Testis (tissue), 3 donors: ENCODE results near the gene KANK3. TPM values are rescaled to one million over a fixed set of nuclear protein-coding genes. Genes with fewer than 3 reads are reported as not detected.

Experiments used
- DNase-seq: peaks from one replicate; pipeline ENCODE4 v3.0.0-alpha.2; 2019
- H3K27ac ChIP-seq, 2 donors: fragments of 200-600 bp; sonication (generic); one replicate each; pipeline ENCODE4 v1.5.1; 2019
- H3K27me3 ChIP-seq: fragments of 200-600 bp; sonication (generic); one replicate; pipeline ENCODE4 v1.5.1; 2019
- H3K36me3 ChIP-seq: fragments of 200-600 bp; sonication (generic); one replicate; pipeline ENCODE4 v1.5.1; 2017; ENCODE audit warnings: low read depth; ENCODE audit errors: missing control alignments
- H3K4me1 ChIP-seq: fragments of 200-600 bp; sonication (generic); one replicate; pipeline ENCODE4 v1.5.1; 2019
- H3K4me3 ChIP-seq, 2 donors: fragments of 200-600 bp; sonication (generic); one replicate each; pipeline ENCODE4 v1.5.1; 2017 to 2019
- H3K9me3 ChIP-seq: fragments of 200-600 bp; sonication (generic); one replicate; pipeline ENCODE4 v1.5.1; 2017
- CTCF ChIP-seq, 3 experiments: fragments of 450-650 bp in 2 of 3; fragments of 200-600 bp in 1 of 3; sonication (generic) in 1 of 3; IDR thresholded peaks; one replicate each; pipeline ENCODE4 v1.5.1; 2016 to 2019; ENCODE audit warnings: antibody characterized with exemption in 3 of 3, mild to moderate bottlenecking in 2 of 3, moderate library complexity in 1 of 3
- POLR2A ChIP-seq: fragments of 450-650 bp; IDR thresholded peaks from one replicate; pipeline ENCODE4 v1.6.1; 2017; ENCODE audit warnings: antibody characterized with exemption, mild to moderate bottlenecking, moderate library complexity
- WGBS, 2 donors: methylation state at CpG; one replicate each; pipeline ENCODE4 v1.1.5; 2018; 5-methylcytosine and 5-hydroxymethylcytosine counted together
- intact Hi-C: fragments of 100-400 bp; cut with DNase I; formaldehyde crosslinking; loops from one replicate; pipeline ENCODE4 v1.15.1; 2023; ENCODE audit warnings: low total_unique reads
- polyA plus RNA-seq: library from polyadenylated mRNA; stranded (reverse); fragments of 350-450 nt; fragmentation: Illumina TruSeq; extraction: RNeasy Lipid Tissue Mini Kit (QIAGEN cat#74804); gene quantifications from one replicate; pipeline ENCODE4 v1.2.3, GENCODE V29; 2014; ENCODE audit warnings: low read depth, low replicate concordance; ENCODE audit not compliant: insufficient read depth
- total RNA-seq, 2 donors: library from RNA; depleted of rRNA; stranded (reverse); fragments of >200 nt; gene quantifications; one replicate each; pipeline ENCODE4 v1.2.3, GENCODE V29; 2016

Gene KANK3
- total and polyA plus RNA-seq, 3 donors from 2014 or later, result 4.1 to 13.2 (median 7.1) TPM

- WGBS, 2 donors, result 73 to 93% methylated on average over 7 of the region's 7 CpGs
- DNase-seq, result no peak
- TF ChIP-seq CTCF (IDR thresholded peaks at IDR 0.05) (no peak), POLR2A (no peak)
- Histone ChIP-seq H3K4me3 (no peak overlapping the region), H3K36me3 (no peaks in the 10 kb centered on the region), H3K9me3 (no peaks in the 10 kb centered on the region), H3K27ac (no peak overlapping the region), H3K4me1 (peaks cover 10% of the 10 kb centered on the region), H3K27me3 (no peaks in the 10 kb centered on the region)
- intact Hi-C loops, result no loop called here
These were observed 5.3 kb downstream of the KANK3 start for GRCh38 chr19:8337728-8338127.

DNA sequence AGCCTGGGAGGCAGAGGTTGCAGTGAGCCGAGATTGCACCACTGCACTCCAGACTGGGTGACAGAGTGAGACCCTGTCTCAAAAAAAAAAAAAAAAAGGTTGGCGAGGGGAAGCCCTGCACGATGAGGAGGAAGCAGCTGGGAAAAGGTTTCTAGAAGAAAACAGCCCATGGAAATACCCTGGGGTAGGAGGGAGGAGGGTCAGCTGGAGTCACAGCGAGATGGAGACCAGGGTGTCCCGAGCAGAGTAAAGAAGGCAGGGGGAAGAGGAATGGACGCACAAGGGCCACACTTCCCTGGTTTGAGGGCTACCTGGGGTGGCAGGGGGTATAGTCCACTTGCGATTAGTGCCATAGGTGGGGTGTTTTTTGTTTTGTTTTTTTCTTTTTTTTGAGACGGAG is 6.4 kb downstream of the KANK3 start:
- Histone ChIP-seq H3K4me1 (peaks cover 10% of the 10 kb centered on the region), H3K9me3 (no peaks in the 10 kb centered on the region), H3K27ac (no peak overlapping the region), H3K4me3 (no peak overlapping the region), H3K36me3 (no peaks in the 10 kb centered on the region), H3K27me3 (no peaks in the 10 kb centered on the region)
- TF ChIP-seq CTCF (IDR thresholded peaks at IDR 0.05) (no peak), POLR2A (no peak)
- 37 to 63% methylated on average over 8 of the region's 8 CpGs for WGBS, 2 donors
- no peak for DNase-seq
- intact Hi-C loops, result no loop called here

DNA sequence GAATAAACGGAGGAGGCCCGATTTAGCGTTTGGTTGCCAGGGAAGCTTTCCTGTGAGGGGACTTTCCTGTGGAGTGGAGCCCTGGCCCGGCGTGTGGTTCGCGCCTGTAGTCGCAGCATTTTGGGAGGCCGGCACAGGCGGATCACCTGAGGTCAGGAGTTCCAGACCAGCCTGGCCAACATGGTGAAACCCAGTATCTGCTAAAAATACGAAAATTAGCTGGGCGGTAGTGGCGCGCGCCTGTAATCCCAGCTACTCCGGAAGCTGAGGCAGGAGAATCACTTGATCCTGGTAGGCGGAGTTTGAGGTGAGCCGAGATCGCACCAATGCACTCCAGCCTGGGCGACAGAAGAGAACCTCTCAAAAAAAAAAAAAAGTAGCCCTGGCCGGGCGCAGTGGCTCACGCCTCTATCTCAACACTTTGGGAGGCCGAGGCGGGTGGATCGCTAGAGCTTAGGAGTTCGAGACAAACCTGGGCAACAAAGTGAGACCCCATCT is 6.9 kb downstream of the KANK3 start:
- no peaks in the 10 kb centered on the region for H3K27me3 ChIP-seq
- TF ChIP-seq CTCF (IDR thresholded peaks at IDR 0.05) (no peak), POLR2A (no peak)

DNA sequence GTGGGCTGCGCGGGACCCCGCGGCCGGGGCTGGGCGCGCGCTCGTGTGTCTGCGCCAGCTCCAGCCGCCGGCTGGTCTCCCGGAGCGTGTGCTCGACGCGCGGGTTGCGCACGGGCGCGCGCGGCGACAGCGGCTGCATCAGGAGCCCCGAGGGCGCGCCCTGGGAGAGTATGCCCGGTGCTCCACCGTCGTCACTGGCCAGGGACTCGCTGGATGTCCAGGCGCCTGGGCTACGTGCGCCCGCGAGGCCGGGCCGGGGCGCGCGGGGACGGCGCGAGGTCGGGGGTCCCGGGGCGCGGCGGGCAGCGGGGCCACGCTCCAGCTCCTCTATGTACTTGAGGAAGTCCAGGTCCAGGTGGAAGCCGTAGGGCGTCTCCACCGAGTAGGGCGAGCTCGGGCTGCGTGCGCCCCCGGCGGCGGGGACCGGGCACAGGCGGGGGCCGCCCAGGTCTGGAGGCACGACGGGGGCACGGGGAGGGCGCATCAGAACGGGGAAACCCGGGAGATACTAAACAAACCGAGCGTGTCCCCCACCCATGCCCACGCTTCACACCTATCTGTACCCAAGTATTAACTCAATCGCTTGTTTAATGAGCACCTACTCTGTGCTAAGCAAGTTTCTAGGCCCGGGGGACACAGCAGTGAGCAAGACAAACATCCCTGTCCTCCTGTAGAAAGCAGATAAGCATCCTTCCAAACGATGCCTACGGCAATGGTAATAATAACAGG is 7.6 kb downstream of the KANK3 start:
- no peaks in the 10 kb centered on the region for H3K27me3 ChIP-seq
- peak in 1 of 3 experiments; percentile 9 for TF ChIP-seq CTCF (IDR thresholded peaks at IDR 0.05)
- TF ChIP-seq POLR2A, result no peak
- H3K9me3 ChIP-seq, result no peaks in the 10 kb centered on the region
- H3K4me3 ChIP-seq, result peak overlapping the region in 1 of 2 donors; percentile 21
- no peak overlapping the region for H3K27ac ChIP-seq
- no peak for DNase-seq
- peaks cover 10% of the 10 kb centered on the region for H3K4me1 ChIP-seq
- 5 to 20% methylated on average over 36 to 52 of the region's 79 CpGs for WGBS, 2 donors
- H3K36me3 ChIP-seq, result no peaks in the 10 kb centered on the region
- intact Hi-C loops, result no loop called here

More for the DNA sequence above, 6.9 kb downstream of the KANK3 start:
- Histone ChIP-seq H3K4me1 (peaks cover 10% of the 10 kb centered on the region), H3K36me3 (no peaks in the 10 kb centered on the region), H3K4me3 (no peak overlapping the region), H3K9me3 (no peaks in the 10 kb centered on the region), H3K27ac (no peak overlapping the region)
- WGBS, 2 donors, result 28 to 34% methylated on average over 27 of the region's 27 CpGs
- intact Hi-C loops, result no loop called here
- DNase-seq, result no peak
